ENCODE data around the gene NFE2L1.

DNA sequence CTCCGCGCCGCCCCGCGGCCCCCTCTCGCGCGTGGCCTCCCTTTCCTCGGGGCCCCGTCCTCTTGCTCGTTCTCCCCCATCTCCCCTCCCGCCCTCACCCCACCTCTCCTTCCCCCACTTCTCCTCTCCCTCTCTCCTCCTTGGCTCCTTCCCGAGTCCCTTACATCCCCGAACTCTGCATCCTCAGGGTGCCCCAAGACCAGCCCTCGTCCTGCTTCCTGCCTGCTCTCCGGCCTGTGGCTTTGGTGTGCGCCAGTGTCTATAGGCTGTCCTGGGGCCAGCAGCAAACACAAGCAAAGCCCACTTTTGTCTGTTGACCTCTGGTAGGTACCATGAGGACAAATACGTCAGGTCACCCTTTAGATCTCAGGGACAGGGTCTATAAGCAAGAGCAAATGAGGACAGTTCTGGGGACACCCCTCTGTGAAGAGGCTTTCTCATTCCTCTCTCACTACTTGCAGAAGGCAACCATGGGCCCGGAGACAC lies 10.3 kb upstream of the NFE2L1 start:
- TF ChIP-seq, protein P1, sequence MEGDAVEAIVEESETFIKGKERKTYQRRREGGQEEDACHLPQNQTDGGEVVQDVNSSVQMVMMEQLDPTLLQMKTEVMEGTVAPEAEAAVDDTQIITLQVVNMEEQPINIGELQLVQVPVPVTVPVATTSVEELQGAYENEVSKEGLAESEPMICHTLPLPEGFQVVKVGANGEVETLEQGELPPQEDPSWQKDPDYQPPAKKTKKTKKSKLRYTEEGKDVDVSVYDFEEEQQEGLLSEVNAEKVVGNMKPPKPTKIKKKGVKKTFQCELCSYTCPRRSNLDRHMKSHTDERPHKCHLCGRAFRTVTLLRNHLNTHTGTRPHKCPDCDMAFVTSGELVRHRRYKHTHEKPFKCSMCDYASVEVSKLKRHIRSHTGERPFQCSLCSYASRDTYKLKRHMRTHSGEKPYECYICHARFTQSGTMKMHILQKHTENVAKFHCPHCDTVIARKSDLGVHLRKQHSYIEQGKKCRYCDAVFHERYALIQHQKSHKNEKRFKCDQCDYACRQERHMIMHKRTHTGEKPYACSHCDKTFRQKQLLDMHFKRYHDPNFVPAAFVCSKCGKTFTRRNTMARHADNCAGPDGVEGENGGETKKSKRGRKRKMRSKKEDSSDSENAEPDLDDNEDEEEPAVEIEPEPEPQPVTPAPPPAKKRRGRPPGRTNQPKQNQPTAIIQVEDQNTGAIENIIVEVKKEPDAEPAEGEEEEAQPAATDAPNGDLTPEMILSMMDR (IDR thresholded peaks at IDR 0.05): no peak
- TF ChIP-seq POLR2AphosphoS5 (IDR thresholded peaks at IDR 0.05) (no peak), POLR2A (IDR thresholded peaks at IDR 0.05; ENCODE audit: low read depth) (no peak)
